ENCODE measurements around the gene SMPDL3A. TPM values are rescaled to one million over a fixed set of nuclear protein-coding genes. Genes with fewer than 3 reads are reported as not detected.

SMPDL3A gene
- total and polyA plus RNA-seq, 2 donors (not counting 1 experiment from before 2014, with no cell fraction given): 0.21 to 2.0 TPM

DNA sequence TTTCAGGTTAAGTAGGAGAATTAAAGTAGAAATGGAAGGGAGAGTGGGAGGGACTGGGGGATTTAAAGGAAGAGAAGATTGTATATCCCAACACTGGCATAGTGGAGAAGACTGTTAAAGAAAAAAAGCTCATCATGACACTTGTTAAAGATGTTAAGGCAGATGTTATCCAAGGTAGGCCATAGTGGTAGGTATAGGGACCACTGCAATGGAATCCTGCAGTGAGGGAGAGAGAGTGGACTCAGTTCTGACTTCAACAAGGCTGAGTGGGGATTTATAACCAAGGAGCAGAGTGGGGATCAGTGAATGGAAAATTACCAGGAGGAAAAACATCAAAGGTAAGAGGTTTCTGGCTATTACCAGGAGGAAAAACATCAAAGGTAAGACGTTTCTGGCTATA lies 21.1 kb downstream of the SMPDL3A start:
- Mint-ChIP-seq H3K27ac (no peak overlapping the region), H3K4me3 (no peak overlapping the region), H3K4me1 (no peaks in the 10 kb centered on the region), H3K27me3 (no peaks in the 10 kb centered on the region), H3K9me3 (ENCODE audit: insufficient read depth) (no peaks in the 10 kb centered on the region)
- intact Hi-C loops (cut with micrococcal nuclease): no loop called here
- POLR2A ChIA-PET: no interaction called here
- H3K36me3 ChIP-seq (replicated peaks in 1 of 2; ENCODE audit: control extremely low read depth in 1 of 2, control insufficient read depth in 1 of 2, extremely low read depth in 1 of 2, insufficient read depth in 2 of 2, low read length in 1 of 2): no peaks in the 10 kb centered on the region
- H3K27me3 ChIP-seq (replicated peaks in 1 of 4; ENCODE audit: control extremely low read depth in 1 of 4, control insufficient read depth in 3 of 4, insufficient read depth in 4 of 4, low read length in 3 of 4): no peaks in the 10 kb centered on the region
- H2AFZ ChIP-seq (ENCODE audit: insufficient read depth, low read depth, low read length, poor library complexity, severe bottlenecking): no peak overlapping the region
- no peaks in the 10 kb centered on the region for H3K4me1 ChIP-seq (ENCODE audit: control insufficient read depth in 2 of 2, insufficient read depth in 2 of 2, low read length in 2 of 2)
- H3K79me2 ChIP-seq (ENCODE audit: control insufficient read depth, insufficient read depth, low read length): no peaks in the 10 kb centered on the region
- no peaks in the 10 kb centered on the region for H4K20me1 ChIP-seq (ENCODE audit: control insufficient read depth, insufficient read depth, low read length, poor library complexity, severe bottlenecking)
- TF ChIP-seq, protein P1, sequence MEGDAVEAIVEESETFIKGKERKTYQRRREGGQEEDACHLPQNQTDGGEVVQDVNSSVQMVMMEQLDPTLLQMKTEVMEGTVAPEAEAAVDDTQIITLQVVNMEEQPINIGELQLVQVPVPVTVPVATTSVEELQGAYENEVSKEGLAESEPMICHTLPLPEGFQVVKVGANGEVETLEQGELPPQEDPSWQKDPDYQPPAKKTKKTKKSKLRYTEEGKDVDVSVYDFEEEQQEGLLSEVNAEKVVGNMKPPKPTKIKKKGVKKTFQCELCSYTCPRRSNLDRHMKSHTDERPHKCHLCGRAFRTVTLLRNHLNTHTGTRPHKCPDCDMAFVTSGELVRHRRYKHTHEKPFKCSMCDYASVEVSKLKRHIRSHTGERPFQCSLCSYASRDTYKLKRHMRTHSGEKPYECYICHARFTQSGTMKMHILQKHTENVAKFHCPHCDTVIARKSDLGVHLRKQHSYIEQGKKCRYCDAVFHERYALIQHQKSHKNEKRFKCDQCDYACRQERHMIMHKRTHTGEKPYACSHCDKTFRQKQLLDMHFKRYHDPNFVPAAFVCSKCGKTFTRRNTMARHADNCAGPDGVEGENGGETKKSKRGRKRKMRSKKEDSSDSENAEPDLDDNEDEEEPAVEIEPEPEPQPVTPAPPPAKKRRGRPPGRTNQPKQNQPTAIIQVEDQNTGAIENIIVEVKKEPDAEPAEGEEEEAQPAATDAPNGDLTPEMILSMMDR (IDR thresholded peaks at IDR 0.05): no peak
- TF ChIP-seq EZH2 (IDR thresholded peaks at IDR 0.05; ENCODE audit: borderline replicate concordance, insufficient read depth, low read depth, low read length, poor library complexity, severe bottlenecking): no peak
- 64% methylated on average over 1 of the region's 1 CpG for WGBS (ENCODE audit: insufficient coverage)
- H3K9me3 ChIP-seq (ENCODE audit: control extremely low read depth in 1 of 3, control insufficient read depth in 2 of 3, insufficient read depth in 1 of 3, low read length in 2 of 3): no peaks in the 10 kb centered on the region
- no peak overlapping the region for H3K27ac ChIP-seq (ENCODE audit: low read length in 2 of 2)
- CTCF ChIA-PET: no interaction called here
- no peak overlapping the region for H3K4me2 ChIP-seq (replicated peaks; ENCODE audit: low read depth, low read length, poor library complexity, severe bottlenecking)
- no peak overlapping the region for H3K9ac ChIP-seq (ENCODE audit: low read length)
- ATAC-seq (ENCODE audit: low read depth): no peak
- no peak for DNase-seq
- H3K4me3 ChIP-seq (ENCODE audit: control extremely low read depth in 1 of 5, extremely low read depth in 1 of 5, insufficient read depth in 1 of 5, low read depth in 2 of 5, low read length in 4 of 5): no peak overlapping the region

DNA sequence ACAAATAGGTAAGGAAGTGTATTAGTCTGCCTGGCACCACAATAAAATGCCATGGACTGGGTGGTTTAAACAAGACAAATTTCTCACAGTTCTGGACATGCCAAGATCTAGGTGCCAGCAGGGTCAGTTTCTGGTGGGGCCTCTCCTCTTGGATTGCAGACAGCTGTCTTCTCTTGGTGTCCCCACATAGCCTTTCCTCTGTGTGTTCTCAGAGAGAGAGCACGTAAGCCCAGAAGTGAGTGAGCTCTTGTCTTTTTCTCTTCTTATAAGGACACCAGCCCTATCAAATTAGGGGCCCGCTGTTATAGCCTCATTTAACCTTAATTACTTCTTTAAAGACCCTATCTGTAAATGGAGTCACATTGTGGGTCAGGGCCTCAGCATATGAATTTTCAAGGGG lies 28.3 kb downstream of the SMPDL3A start:
- no peak for TF ChIP-seq EZH2 (IDR thresholded peaks at IDR 0.05; ENCODE audit: borderline replicate concordance, insufficient read depth, low read depth, low read length, poor library complexity, severe bottlenecking)
- TF ChIP-seq, protein P1 (IDR thresholded peaks at IDR 0.05): no peak
- ChIA-PET CTCF (no interaction called here), POLR2A (no interaction called here)
- no peak overlapping the region for H3K4me3 Mint-ChIP-seq
- no peak overlapping the region for H3K9ac ChIP-seq (ENCODE audit: low read length)
- no peaks in the 10 kb centered on the region for H3K4me1 Mint-ChIP-seq
- no peak overlapping the region for H3K27ac Mint-ChIP-seq
- H3K9me3 ChIP-seq (ENCODE audit: control extremely low read depth in 1 of 3, control insufficient read depth in 2 of 3, insufficient read depth in 1 of 3, low read length in 2 of 3): no peaks in the 10 kb centered on the region
- DNase-seq (no peak), ATAC-seq (ENCODE audit: low read depth) (no peak)
- H3K27ac ChIP-seq (ENCODE audit: low read length in 2 of 2): no peak overlapping the region
- H3K27me3 ChIP-seq (replicated peaks in 1 of 4; ENCODE audit: control extremely low read depth in 1 of 4, control insufficient read depth in 3 of 4, insufficient read depth in 4 of 4, low read length in 3 of 4): no peaks in the 10 kb centered on the region
- no peak overlapping the region for H3K4me3 ChIP-seq (ENCODE audit: control extremely low read depth in 1 of 5, extremely low read depth in 1 of 5, insufficient read depth in 1 of 5, low read depth in 2 of 5, low read length in 4 of 5)
- H3K4me2 ChIP-seq (replicated peaks; ENCODE audit: low read depth, low read length, poor library complexity, severe bottlenecking): no peak overlapping the region
- H3K36me3 ChIP-seq (replicated peaks in 1 of 2; ENCODE audit: control extremely low read depth in 1 of 2, control insufficient read depth in 1 of 2, extremely low read depth in 1 of 2, insufficient read depth in 2 of 2, low read length in 1 of 2): no peaks in the 10 kb centered on the region
- no CpG with 5 or more reads among the region's 2 CpGs for WGBS (ENCODE audit: insufficient coverage)
- H3K27me3 Mint-ChIP-seq: no peaks in the 10 kb centered on the region
- no peaks in the 10 kb centered on the region for H3K9me3 Mint-ChIP-seq (ENCODE audit: insufficient read depth)
- no peaks in the 10 kb centered on the region for H4K20me1 ChIP-seq (ENCODE audit: control insufficient read depth, insufficient read depth, low read length, poor library complexity, severe bottlenecking)
- intact Hi-C loops (cut with micrococcal nuclease): no loop called here
- no peaks in the 10 kb centered on the region for H3K79me2 ChIP-seq (ENCODE audit: control insufficient read depth, insufficient read depth, low read length)
- no peak overlapping the region for H2AFZ ChIP-seq (ENCODE audit: insufficient read depth, low read depth, low read length, poor library complexity, severe bottlenecking)
- no peaks in the 10 kb centered on the region for H3K4me1 ChIP-seq (ENCODE audit: control insufficient read depth in 2 of 2, insufficient read depth in 2 of 2, low read length in 2 of 2)

All from B cell (primary cell).